Islet precursor cell (in vitro differentiated cells): Measurements from ENCODE around the gene RTL1.
A peak's percentile ranks its signal among the peaks of the same experiment; 100 is the strongest.

Experiments
- DNase-seq: peaks from one replicate; pipeline ENCODE4 v3.0.0-alpha.2; 2018

RTL1 gene

GRCh38 chr14:100864960-100865681 is 38.4 kb downstream of the RTL1 start:
- no peak for DNase-seq

DNA sequence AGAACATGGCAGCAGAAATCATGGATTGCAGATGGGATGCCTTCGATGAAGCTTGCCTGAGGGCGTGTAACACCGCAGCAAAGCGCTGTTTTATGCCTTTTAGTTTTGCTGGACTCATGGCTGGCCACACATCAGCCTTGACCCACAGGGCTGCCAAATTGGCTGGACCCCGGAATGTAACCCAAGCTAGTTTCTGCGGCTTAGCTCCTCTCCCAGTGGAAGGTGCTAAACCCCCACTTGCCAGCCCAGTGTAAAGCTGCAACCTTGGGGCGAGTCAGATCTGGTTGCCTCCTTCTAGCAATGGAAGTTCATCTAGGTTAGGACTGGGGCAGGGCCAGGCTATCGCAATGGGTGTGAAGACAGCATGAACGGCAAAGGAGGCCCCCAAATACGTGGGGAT is 39.3 kb downstream of the RTL1 start:
- no peak for DNase-seq

DNA sequence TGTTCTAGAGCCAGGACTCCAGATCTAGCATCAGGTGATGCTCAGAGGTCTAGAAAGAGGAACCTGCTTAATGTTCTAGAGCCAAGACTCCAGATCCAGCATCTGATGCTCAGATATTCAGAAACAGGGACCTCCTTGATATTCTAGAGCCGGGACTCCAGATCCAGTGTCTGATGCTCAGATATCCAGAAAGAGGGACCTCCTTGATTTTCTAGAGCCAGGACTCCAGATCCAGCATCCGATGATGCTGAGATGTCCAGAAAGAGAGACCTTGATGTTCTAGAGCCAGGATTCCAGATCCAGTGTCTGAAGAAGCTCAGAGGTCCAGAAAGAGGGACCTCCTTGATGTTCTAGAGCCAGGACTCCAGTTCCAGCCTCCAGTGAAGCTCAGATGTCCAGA is 40.7 kb downstream of the RTL1 start:
- DNase-seq = no peak

GRCh38 chr14:100862277-100862676 is 41.2 kb downstream of the RTL1 start:
- no peak for DNase-seq

- DNase-seq = no peak
Observed at GRCh38 chr14:100861937-100862247, 41.6 kb downstream of the RTL1 start.

- no peak for DNase-seq
Observed at GRCh38 chr14:100861188-100861936, 42.2 kb downstream of the RTL1 start.

- DNase-seq = no peak
Observed at GRCh38 chr14:100860556-100861187, 42.9 kb downstream of the RTL1 start.

GRCh38 chr14:100859781-100860180 is 43.7 kb downstream of the RTL1 start:
- DNase-seq = no peak

- DNase-seq = no peak
Observed at GRCh38 chr14:100858838-100859220, 44.7 kb downstream of the RTL1 start.

- DNase-seq = no peak
Observed at GRCh38 chr14:100857923-100858837, 45.3 kb downstream of the RTL1 start.

GRCh38 chr14:100857233-100857922 is 46.1 kb downstream of the RTL1 start:
- no peak for DNase-seq

DNA sequence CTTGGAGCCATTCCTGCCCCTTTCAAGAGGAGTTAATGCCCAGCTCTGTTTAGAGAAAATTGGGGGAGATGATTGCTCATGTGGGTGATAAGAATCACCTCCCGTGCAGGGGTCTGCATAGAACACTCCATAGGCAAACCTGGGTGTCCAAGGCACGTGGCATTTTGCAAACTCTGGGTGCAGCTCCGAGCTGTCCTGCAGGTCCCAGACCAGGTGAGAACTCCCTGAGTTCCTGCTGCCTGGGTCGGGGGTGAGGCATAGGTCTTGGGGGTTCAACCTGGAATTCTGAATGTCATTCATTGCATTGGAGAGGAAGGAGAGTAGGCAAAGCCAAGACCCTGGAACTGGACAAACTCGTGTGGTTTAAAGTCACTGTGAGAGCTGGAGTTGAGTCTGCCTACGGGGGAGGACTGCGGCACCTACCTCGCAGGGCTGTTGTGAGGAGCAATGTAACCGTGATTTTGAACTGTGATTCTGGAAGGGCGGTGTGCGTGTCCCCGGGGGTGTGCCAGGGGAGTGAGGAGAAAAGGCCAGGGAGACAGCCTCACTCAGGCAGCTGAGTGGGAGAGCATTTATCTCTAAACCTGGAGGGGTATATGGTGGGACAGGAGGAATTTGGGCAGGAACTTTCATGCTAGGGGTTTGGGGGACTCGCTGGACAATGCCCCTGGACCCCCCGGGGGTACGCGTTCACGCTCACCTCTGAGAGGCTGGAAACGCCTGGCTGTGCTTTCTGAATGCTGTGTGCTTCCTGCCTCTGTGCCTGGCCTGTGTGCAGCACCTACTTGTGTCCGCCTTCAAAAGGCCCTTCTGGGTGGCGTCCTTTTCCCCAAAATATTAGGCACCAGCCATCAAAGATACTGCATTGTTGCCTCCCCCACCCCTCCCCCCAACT is 47.2 kb downstream of the RTL1 start:
- DNase-seq = no peak

DNA sequence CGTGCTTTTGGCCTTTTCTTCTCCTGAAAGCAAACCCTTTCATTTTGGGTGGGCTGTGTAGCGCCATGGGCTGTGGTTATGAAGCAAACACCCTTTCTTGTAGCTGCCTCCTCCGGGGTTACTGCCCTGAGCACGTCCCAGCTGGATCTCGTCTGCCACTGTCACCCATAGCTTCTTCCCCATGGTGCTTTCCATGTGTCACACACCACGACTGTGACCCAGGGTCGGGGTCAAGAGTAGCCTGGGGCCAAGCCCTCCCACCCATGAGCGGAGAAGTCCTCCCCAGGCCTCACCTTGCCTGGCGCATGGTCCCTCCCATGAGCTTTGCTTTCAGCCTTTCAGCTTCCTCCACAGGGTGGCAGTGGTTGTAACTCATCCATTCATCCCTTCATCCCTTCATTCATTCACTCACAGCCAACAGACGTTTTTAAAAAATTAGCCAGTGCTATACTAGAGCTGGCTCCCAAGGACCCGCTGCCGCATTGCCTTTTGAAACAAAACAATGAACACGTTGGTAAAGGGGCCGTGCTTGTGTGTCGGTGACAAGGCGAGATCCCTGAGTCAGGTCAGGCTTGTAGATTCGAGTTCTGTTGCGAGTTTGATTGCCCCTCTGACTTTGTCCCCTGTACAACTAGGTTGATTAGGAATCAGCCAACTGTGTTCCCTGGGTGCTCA is 48.1 kb downstream of the RTL1 start:
- no peak for DNase-seq

DNA sequence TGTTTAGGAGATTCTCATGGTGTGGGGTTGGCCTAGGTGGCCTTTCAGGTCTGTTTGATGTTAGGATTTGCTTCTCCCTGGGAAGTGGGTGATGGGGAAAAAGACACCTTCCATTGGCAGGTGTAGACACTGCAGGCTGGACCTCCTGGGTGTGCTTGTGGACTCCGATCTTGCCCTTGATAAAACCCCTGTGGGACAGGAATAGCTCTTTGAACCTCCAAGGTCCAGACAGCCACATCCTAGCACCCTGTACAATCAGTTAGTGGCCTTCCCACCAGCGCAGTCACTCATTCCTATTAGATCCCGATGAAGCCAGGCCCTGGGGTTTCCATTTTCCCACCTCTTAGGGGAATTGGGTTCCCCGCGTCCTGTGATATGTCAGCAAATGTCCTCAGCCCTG is 49.1 kb downstream of the RTL1 start:
- no peak for DNase-seq

DNA sequence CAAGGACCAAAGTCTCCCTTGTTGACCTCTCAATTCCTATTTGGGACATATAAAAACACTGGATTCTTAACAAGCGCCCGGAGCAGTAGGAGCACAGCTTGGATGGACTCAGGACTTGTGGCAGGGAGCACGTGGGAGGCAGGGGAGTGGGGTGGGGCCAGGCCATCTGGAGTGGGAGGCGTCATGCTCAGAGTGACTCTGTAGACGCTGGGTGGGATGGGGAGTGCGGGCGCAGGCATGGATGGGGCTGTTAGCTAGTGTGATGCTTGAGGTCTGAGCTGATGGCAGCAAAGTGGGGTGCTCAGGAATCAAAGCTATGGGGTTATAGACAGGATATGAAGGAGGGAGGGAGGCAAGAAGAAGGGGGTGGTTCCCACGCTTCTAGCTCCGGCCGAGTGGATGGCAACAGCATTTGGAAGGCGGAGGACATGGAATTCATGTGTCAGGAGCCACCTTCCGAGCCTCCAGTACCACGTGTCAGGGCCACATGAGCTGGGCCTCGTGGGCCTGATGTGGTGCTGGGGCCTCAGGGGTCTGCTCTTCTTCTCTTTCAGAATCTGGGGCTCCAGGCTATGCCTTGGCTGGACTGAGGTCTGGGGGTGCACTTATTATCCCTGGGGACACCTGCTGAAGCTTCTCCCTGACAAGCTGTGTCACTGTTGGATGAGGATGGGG is 51.4 kb downstream of the RTL1 start:
- no peak for DNase-seq

- DNase-seq = no peak
Observed at GRCh38 chr14:100851586-100851916, 52.0 kb downstream of the RTL1 start.

GRCh38 chr14:100850841-100851585 is 52.5 kb downstream of the RTL1 start:
- DNase-seq = peak; percentile 71

- DNase-seq = no peak
Observed at GRCh38 chr14:100849115-100849781, 54.3 kb downstream of the RTL1 start.

DNA sequence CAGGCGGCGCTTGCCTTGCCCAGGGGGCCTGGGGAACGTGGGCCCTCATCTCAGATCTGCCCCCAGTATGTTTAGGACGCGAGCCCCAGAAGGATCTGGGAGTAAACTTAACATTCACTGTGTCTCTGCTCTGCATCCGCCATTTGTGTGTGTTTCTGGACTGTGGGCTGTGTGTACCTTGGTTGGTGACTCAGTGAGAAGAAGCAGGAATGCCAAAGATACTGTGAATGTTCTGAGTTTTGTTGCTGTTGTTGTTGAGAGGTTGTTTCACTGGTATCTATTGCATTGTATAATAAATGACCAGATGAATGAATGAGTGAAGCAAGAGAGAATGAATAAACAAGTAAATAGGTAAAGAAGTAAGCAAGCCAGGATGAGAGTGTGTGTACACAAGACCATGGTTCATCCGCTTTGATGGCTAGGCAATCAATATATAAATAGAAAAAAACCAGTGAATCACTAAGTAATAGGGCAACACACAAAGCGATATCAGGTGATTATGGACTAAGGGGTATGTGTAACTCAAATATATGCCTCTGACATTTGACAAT is 57.1 kb downstream of the RTL1 start:
- no peak for DNase-seq
